Lower leg skin (tissue), 4 donors: Measurements from ENCODE around the gene ATN1. TPM values are rescaled to one million over a fixed set of nuclear protein-coding genes. Genes with fewer than 3 reads are reported as not detected.

Source experiments
- DNase-seq, 2 donors: peaks; one replicate each; pipeline ENCODE4 v3.0.0-alpha.2; 2019; ENCODE audit warnings: low spot score in 2 of 2
- H3K4me3 ChIP-seq: fragments of 200-600 bp; sonication (generic); 2 replicates; pipeline ENCODE4 v1.5.1; 2017; ENCODE audit warnings: mild to moderate bottlenecking, low read depth; ENCODE audit not compliant: poor library complexity, severe bottlenecking
- CTCF ChIP-seq, 3 donors: fragments of 450-650 bp; IDR thresholded peaks; one replicate each; pipeline ENCODE4 v1.5.1; 2016; ENCODE audit warnings: antibody characterized with exemption in 3 of 3, mild to moderate bottlenecking in 3 of 3, moderate library complexity in 2 of 3
- POLR2A ChIP-seq, 2 donors: fragments of 450-650 bp; IDR thresholded peaks; one replicate each; pipeline ENCODE4 v1.6.1; 2016 to 2017; ENCODE audit warnings: antibody characterized with exemption in 2 of 2, mild to moderate bottlenecking in 1 of 2, moderate library complexity in 1 of 2
- WGBS, 2 donors: methylation state at CpG; one replicate each; pipeline ENCODE4 v1.1.5; 2018; 5-methylcytosine and 5-hydroxymethylcytosine counted together
- intact Hi-C: fragments of 100-400 bp; cut with DNase I; formaldehyde crosslinking; loops from one replicate; pipeline ENCODE4 v1.15.0; 2023; ENCODE audit warnings: low total_unique reads
- total RNA-seq, 4 donors: library from RNA; depleted of rRNA; stranded (reverse); fragments of >200 nt; gene quantifications; one replicate each; pipeline ENCODE4 v1.1.0, GENCODE V29; 2016

Gene ATN1
- total RNA-seq, 4 donors from 2014 or later, result 33.4 to 115 (median 64.0) TPM

- TF ChIP-seq POLR2A (IDR thresholded peaks at IDR 0.05), result no peak
- no peak for TF ChIP-seq CTCF (IDR thresholded peaks at IDR 0.05)
- intact Hi-C loops, result no loop called here
- 44 to 59% methylated on average over 14 of the region's 14 CpGs for WGBS, 2 donors
- no peak overlapping the region for H3K4me3 ChIP-seq
- peak in 1 of 2 donors; percentile 86 for DNase-seq
Observed at GRCh38 chr12:6935371-6936193, 7.8 kb downstream of the ATN1 start.

GRCh38 chr12:6936194-6936635 lies 8.5 kb downstream of the ATN1 start:
- DNase-seq, result no peak
- no peak overlapping the region for H3K4me3 ChIP-seq
- intact Hi-C loops, result no loop called here
- TF ChIP-seq POLR2A (IDR thresholded peaks at IDR 0.05), result no peak
- TF ChIP-seq CTCF (IDR thresholded peaks at IDR 0.05), result no peak
- 86 to 93% methylated on average over 3 of the region's 3 CpGs for WGBS, 2 donors

- DNase-seq, result peak in 1 of 2 donors; percentile 92
- 24 to 27% methylated on average over 36 of the region's 36 CpGs for WGBS, 2 donors
- intact Hi-C loops, result no loop called here
- H3K4me3 ChIP-seq, result peak overlapping the region; percentile 45
- TF ChIP-seq POLR2A (IDR thresholded peaks at IDR 0.05) (no peak), CTCF (IDR thresholded peaks at IDR 0.05) (no peak)
Observed at GRCh38 chr12:6936636-6937480, 9.1 kb downstream of the ATN1 start.

- peak overlapping the region; percentile 45 for H3K4me3 ChIP-seq
- peak in 1 of 3 donors; percentile 85 for TF ChIP-seq CTCF (IDR thresholded peaks at IDR 0.05)
- TF ChIP-seq POLR2A (IDR thresholded peaks at IDR 0.05), result peak in 1 of 2 donors; percentile 46
- DNase-seq, result peak; percentile 91 to 98
- WGBS, 2 donors, result 1% methylated on average over 45 to 76 of the region's 80 CpGs
- intact Hi-C loops, result no loop called here
Observed at GRCh38 chr12:6937481-6938352, 10.0 kb downstream of the ATN1 start.
